Activated naive CD4-positive, alpha-beta T cell treated with anti-CD3 and anti-CD28 coated beads, Interleukin-2, amount 10 ng/mL, durations not matched to agents 7 days and 5 days (primary cell): Measurements from ENCODE around the gene CXCL10.
"Not testable (repeated sequence)": the region's sequence is repeated elsewhere in the genome, so short reads cannot be mapped to it uniquely, and the experiment has no call there.

Source experiments
- CTCF ChIA-PET: fragments of 350-600 bp; sonication (Branson Sonifier 250); formaldehyde crosslinking; loops from one replicate; lab custom pipeline; 2021; ENCODE audit warnings: antibody characterized with exemption; lab: Charles Lee
- DNase-seq: peaks from one replicate; pipeline ENCODE4 v3.0.0-alpha.2; 2020
- H3K27ac Mint-ChIP-seq: one replicate; pipeline ENCODE4 v1.8.0; 2021; ENCODE audit warnings: mild to moderate bottlenecking, moderate library complexity, mixed read lengths
- H3K27me3 Mint-ChIP-seq: one replicate; pipeline ENCODE4 v1.8.0; 2021; ENCODE audit warnings: mild to moderate bottlenecking, mixed read lengths
- H3K36me3 Mint-ChIP-seq: one replicate; pipeline ENCODE4 v1.8.0; 2021; ENCODE audit warnings: mixed read lengths
- H3K4me1 Mint-ChIP-seq: one replicate; pipeline ENCODE4 v1.8.0; 2021; ENCODE audit warnings: mixed read lengths
- H3K4me3 Mint-ChIP-seq: one replicate; pipeline ENCODE4 v1.8.0; 2021; ENCODE audit warnings: mild to moderate bottlenecking, moderate library complexity, mixed read lengths
- H3K9me3 Mint-ChIP-seq: one replicate; pipeline ENCODE4 v1.8.0; 2021; ENCODE audit warnings: mixed read lengths

The CXCL10 gene

GRCh38 chr4:76023389-76023788 is at the start of gene CXCL10:
Gene CXCL10, minus strand, starts transcription at chr4:76023497. Its CDS starts 66 bp downstream, at chr4:76023431.
- H3K27me3 Mint-ChIP-seq: no peaks in the 10 kb centered on the region

GRCh38 chr4:76072760-76073159 is 49.5 kb upstream of the CXCL10 start:
- Mint-ChIP-seq H3K4me1 (no peaks in the 10 kb centered on the region), H3K36me3 (no peaks in the 10 kb centered on the region), H3K27me3 (no peaks in the 10 kb centered on the region)

More at GRCh38 chr4:76023389-76023788, at the start of gene CXCL10:
- DNase-seq: no peak
- Mint-ChIP-seq H3K9me3 (no peaks in the 10 kb centered on the region), H3K4me3 (no peak within 1 kb of the TSS), H3K4me1 (peaks cover 13% of the 10 kb centered on the region), H3K27ac (no peak within 1 kb of the TSS), H3K36me3 (no peaks in the 10 kb centered on the region)
- CTCF ChIA-PET: no interaction called here

GRCh38 chr4:76067652-76068286 is 44.5 kb upstream of the CXCL10 start:
- Mint-ChIP-seq H3K36me3 (no peaks in the 10 kb centered on the region), H3K27me3 (no peaks in the 10 kb centered on the region), H3K4me1 (no peaks in the 10 kb centered on the region), H3K27ac (no peak overlapping the region), H3K9me3 (no peaks in the 10 kb centered on the region), H3K4me3 (no peak overlapping the region)
- CTCF ChIA-PET: interaction anchor here (1.0 to 4.0 kb wide), 6 partner anchors 10 to 76 kb away, joined by 3 to 50 read pairs (median 4); no protein-coding TSS in a partner anchor
- peak; percentile 81 for DNase-seq

More at GRCh38 chr4:76072760-76073159, 49.5 kb upstream of the CXCL10 start:
- DNase-seq: no peak
- CTCF ChIA-PET: no interaction called here
- Mint-ChIP-seq H3K4me3 (no peak overlapping the region), H3K27ac (no peak overlapping the region), H3K9me3 (no peaks in the 10 kb centered on the region)

- Mint-ChIP-seq H3K27me3 (no peaks in the 10 kb centered on the region), H3K4me1 (no peaks in the 10 kb centered on the region)
Observed at GRCh38 chr4:76066546-76066945, 43.2 kb upstream of the CXCL10 start.

GRCh38 chr4:76061982-76062381 is 38.7 kb upstream of the CXCL10 start:
- no peak overlapping the region for H3K4me3 Mint-ChIP-seq
- H3K9me3 Mint-ChIP-seq: no peaks in the 10 kb centered on the region
- no peaks in the 10 kb centered on the region for H3K36me3 Mint-ChIP-seq

More at GRCh38 chr4:76066546-76066945, 43.2 kb upstream of the CXCL10 start:
- Mint-ChIP-seq H3K9me3 (no peaks in the 10 kb centered on the region), H3K27ac (no peak overlapping the region), H3K4me3 (no peak overlapping the region), H3K36me3 (no peaks in the 10 kb centered on the region)
- DNase-seq: no peak
- CTCF ChIA-PET: interaction anchor here (0.5 to 4.0 kb wide), 8 partner anchors 9 to 341 kb away, joined by 3 to 50 read pairs (median 4); no protein-coding TSS in a partner anchor

GRCh38 chr4:76061421-76061820 is 38.1 kb upstream of the CXCL10 start:
- peaks cover 16% of the 10 kb centered on the region for H3K4me1 Mint-ChIP-seq
- CTCF ChIA-PET: interaction anchor here (1.3 to 5.1 kb wide), 2 partner anchors 61 to 65 kb away, joined by 3 to 45 read pairs; no protein-coding TSS in a partner anchor
- no peak overlapping the region for H3K27ac Mint-ChIP-seq
- no peaks in the 10 kb centered on the region for H3K36me3 Mint-ChIP-seq
- no peaks in the 10 kb centered on the region for H3K9me3 Mint-ChIP-seq
- no peaks in the 10 kb centered on the region for H3K27me3 Mint-ChIP-seq
- no peak for DNase-seq
- H3K4me3 Mint-ChIP-seq: no peak overlapping the region

More at GRCh38 chr4:76061982-76062381, 38.7 kb upstream of the CXCL10 start:
- CTCF ChIA-PET: interaction anchor here (5.1 kb wide), 1 partner anchor 66 kb away, joined by 45 read pairs; no protein-coding TSS in a partner anchor
- DNase-seq: no peak
- Mint-ChIP-seq H3K27me3 (no peaks in the 10 kb centered on the region), H3K4me1 (peaks cover 16% of the 10 kb centered on the region), H3K27ac (no peak overlapping the region)

GRCh38 chr4:76060506-76060905 is 37.2 kb upstream of the CXCL10 start:
- Mint-ChIP-seq H3K4me1 (peaks cover 22% of the 10 kb centered on the region), H3K36me3 (no peaks in the 10 kb centered on the region), H3K4me3 (no peak overlapping the region), H3K27ac (no peak overlapping the region), H3K27me3 (no peaks in the 10 kb centered on the region), H3K9me3 (no peaks in the 10 kb centered on the region)
- DNase-seq: no peak
- CTCF ChIA-PET: interaction anchor here (1.3 to 5.1 kb wide), 2 partner anchors 61 to 64 kb away, joined by 3 to 45 read pairs; no protein-coding TSS in a partner anchor

- no peak for DNase-seq
- CTCF ChIA-PET: interaction anchor here (2.9 kb wide), 1 partner anchor 64 kb away, joined by 24 read pairs; no protein-coding TSS in a partner anchor
- H3K9me3 Mint-ChIP-seq: no peaks in the 10 kb centered on the region
- H3K4me3 Mint-ChIP-seq: no peak overlapping the region
- H3K27me3 Mint-ChIP-seq: no peaks in the 10 kb centered on the region
- H3K27ac Mint-ChIP-seq: no peak overlapping the region
- peaks cover 29% of the 10 kb centered on the region for H3K4me1 Mint-ChIP-seq
- no peaks in the 10 kb centered on the region for H3K36me3 Mint-ChIP-seq
Observed at GRCh38 chr4:76059750-76060149, 36.5 kb upstream of the CXCL10 start.

GRCh38 chr4:76058888-76059426 is 35.7 kb upstream of the CXCL10 start:
- no peaks in the 10 kb centered on the region for H3K27me3 Mint-ChIP-seq
- CTCF ChIA-PET: interaction anchor here (0.8 to 2.9 kb wide), 3 partner anchors 8 to 63 kb away, joined by 3 to 24 read pairs (median 4); no protein-coding TSS in a partner anchor
- H3K27ac Mint-ChIP-seq: no peak overlapping the region
- H3K4me3 Mint-ChIP-seq: no peak overlapping the region
- no peak for DNase-seq
- no peaks in the 10 kb centered on the region for H3K9me3 Mint-ChIP-seq
- peaks cover 29% of the 10 kb centered on the region for H3K4me1 Mint-ChIP-seq
- H3K36me3 Mint-ChIP-seq: no peaks in the 10 kb centered on the region

- no peaks in the 10 kb centered on the region for H3K27me3 Mint-ChIP-seq
- H3K4me1 Mint-ChIP-seq: peaks cover 29% of the 10 kb centered on the region
- no peak overlapping the region for H3K4me3 Mint-ChIP-seq
- no peaks in the 10 kb centered on the region for H3K9me3 Mint-ChIP-seq
- no peaks in the 10 kb centered on the region for H3K36me3 Mint-ChIP-seq
- CTCF ChIA-PET: interaction anchor here (1.5 to 2.9 kb wide), 2 partner anchors 9 to 62 kb away, joined by 4 to 24 read pairs; no protein-coding TSS in a partner anchor
- DNase-seq: no peak
- H3K27ac Mint-ChIP-seq: no peak overlapping the region
Observed at GRCh38 chr4:76058302-76058701, 35.0 kb upstream of the CXCL10 start.

- Mint-ChIP-seq H3K27ac (no peak overlapping the region), H3K4me3 (no peak overlapping the region), H3K36me3 (no peaks in the 10 kb centered on the region), H3K9me3 (no peaks in the 10 kb centered on the region), H3K4me1 (peaks cover 29% of the 10 kb centered on the region), H3K27me3 (no peaks in the 10 kb centered on the region)
- CTCF ChIA-PET: interaction anchor here (0.7 to 2.7 kb wide), 2 partner anchors 59 to 60 kb away, joined by 4 to 14 read pairs; no protein-coding TSS in a partner anchor
- no peak for DNase-seq
Observed at GRCh38 chr4:76055421-76055820, 32.1 kb upstream of the CXCL10 start.

- no peak overlapping the region for H3K27ac Mint-ChIP-seq
- no peak for DNase-seq
- H3K27me3 Mint-ChIP-seq: no peaks in the 10 kb centered on the region
- H3K4me3 Mint-ChIP-seq: no peak overlapping the region
- H3K9me3 Mint-ChIP-seq: no peaks in the 10 kb centered on the region
- H3K36me3 Mint-ChIP-seq: no peaks in the 10 kb centered on the region
- peaks cover 28% of the 10 kb centered on the region for H3K4me1 Mint-ChIP-seq
- CTCF ChIA-PET: interaction anchor here (1.2 to 2.7 kb wide), 3 partner anchors 12 to 59 kb away, joined by 3 to 14 read pairs (median 7); no protein-coding TSS in a partner anchor
Observed at GRCh38 chr4:76055016-76055415, 31.7 kb upstream of the CXCL10 start.

GRCh38 chr4:76053730-76054129 is 30.4 kb upstream of the CXCL10 start:
- Mint-ChIP-seq H3K4me1 (peaks cover 18% of the 10 kb centered on the region), H3K27ac (no peak overlapping the region), H3K36me3 (no peaks in the 10 kb centered on the region), H3K27me3 (peaks cover 4% of the 10 kb centered on the region), H3K4me3 (no peak overlapping the region), H3K9me3 (no peaks in the 10 kb centered on the region)
- DNase-seq: no peak
- CTCF ChIA-PET: interaction anchor here (1.1 to 2.7 kb wide), 4 partner anchors 13 to 57 kb away, joined by 3 to 14 read pairs (median 5); no protein-coding TSS in a partner anchor

- DNase-seq, CTCF ChIA-PET, H3K36me3 Mint-ChIP-seq, H3K27me3 Mint-ChIP-seq, H3K27ac Mint-ChIP-seq, H3K4me1 Mint-ChIP-seq, H3K4me3 Mint-ChIP-seq, H3K9me3 Mint-ChIP-seq: not testable (repeated sequence)
Observed at GRCh38 chr4:76050560-76051050, 27.3 kb upstream of the CXCL10 start.
